NCI-H1694 (cell line): Measurements from ENCODE around the gene SIPA1.
A peak's percentile ranks its signal among the peaks of the same experiment; 100 is the strongest.

Source experiments
- DNase-seq: peaks from one replicate; lab custom pipeline; 2025; lab: John Stamatoyannopoulos, UW

Gene SIPA1

GRCh38 chr11:65607614-65608426, 30.1 kb upstream of the SIPA1 start:
- DNase-seq = no peak

- DNase-seq = no peak
Measured at GRCh38 chr11:65609229-65609628, 28.7 kb upstream of the SIPA1 start.

- DNase-seq = no peak
Measured at GRCh38 chr11:65609665-65610064, 28.2 kb upstream of the SIPA1 start.

GRCh38 chr11:65610404-65610803, 27.5 kb upstream of the SIPA1 start:
- DNase-seq = no peak

- no peak for DNase-seq
Measured at GRCh38 chr11:65611028-65611757, 26.7 kb upstream of the SIPA1 start.

GRCh38 chr11:65611758-65612603, 25.9 kb upstream of the SIPA1 start:
- DNase-seq = no peak

GRCh38 chr11:65612691-65613090, 25.2 kb upstream of the SIPA1 start:
- no peak for DNase-seq

- no peak for DNase-seq
Measured at GRCh38 chr11:65613091-65613928, 24.6 kb upstream of the SIPA1 start.

GRCh38 chr11:65615229-65615949, 22.5 kb upstream of the SIPA1 start, which contains the start of gene PCNX3:
PCNX3 (plus strand) TSS chr11:65615776; CDS start chr11:65616312, 536 bp downstream.
- peak; percentile 99 for DNase-seq

- DNase-seq = no peak
Measured at GRCh38 chr11:65615950-65616574, 21.8 kb upstream of the SIPA1 start.

GRCh38 chr11:65616575-65617001, 21.3 kb upstream of the SIPA1 start:
- no peak for DNase-seq

GRCh38 chr11:65617136-65617850, 20.6 kb upstream of the SIPA1 start:
- no peak for DNase-seq

- DNase-seq = no peak
Measured at GRCh38 chr11:65617990-65618751, 19.7 kb upstream of the SIPA1 start.

GRCh38 chr11:65618763-65619162, 19.1 kb upstream of the SIPA1 start:
- DNase-seq = no peak

- no peak for DNase-seq
Measured at GRCh38 chr11:65619281-65619928, 18.5 kb upstream of the SIPA1 start.

- DNase-seq = no peak
Measured at GRCh38 chr11:65620666-65621065, 17.2 kb upstream of the SIPA1 start.

- no peak for DNase-seq
Measured at GRCh38 chr11:65621460-65621859, 16.4 kb upstream of the SIPA1 start.

- no peak for DNase-seq
Measured at GRCh38 chr11:65622011-65622410, 15.9 kb upstream of the SIPA1 start.
